Stimulated activated CD4-positive, alpha-beta T cell treated with anti-CD3 and anti-CD28 coated beads, Interleukin-1b, Interleukin-23, amount 100 ng/mL, for 1 hour (primary cell): ENCODE data around the gene ZNF2.

Experiments used
- DNase-seq, 2 donors: peaks; one replicate each; pipeline ENCODE4 v3.0.0-alpha.2; 2020; ENCODE audit warnings: low read depth in 2 of 2

Gene ZNF2

GRCh38 chr2:95206096-95206495, 40.5 kb downstream of the ZNF2 start:
- DNase-seq = no peak

DNA sequence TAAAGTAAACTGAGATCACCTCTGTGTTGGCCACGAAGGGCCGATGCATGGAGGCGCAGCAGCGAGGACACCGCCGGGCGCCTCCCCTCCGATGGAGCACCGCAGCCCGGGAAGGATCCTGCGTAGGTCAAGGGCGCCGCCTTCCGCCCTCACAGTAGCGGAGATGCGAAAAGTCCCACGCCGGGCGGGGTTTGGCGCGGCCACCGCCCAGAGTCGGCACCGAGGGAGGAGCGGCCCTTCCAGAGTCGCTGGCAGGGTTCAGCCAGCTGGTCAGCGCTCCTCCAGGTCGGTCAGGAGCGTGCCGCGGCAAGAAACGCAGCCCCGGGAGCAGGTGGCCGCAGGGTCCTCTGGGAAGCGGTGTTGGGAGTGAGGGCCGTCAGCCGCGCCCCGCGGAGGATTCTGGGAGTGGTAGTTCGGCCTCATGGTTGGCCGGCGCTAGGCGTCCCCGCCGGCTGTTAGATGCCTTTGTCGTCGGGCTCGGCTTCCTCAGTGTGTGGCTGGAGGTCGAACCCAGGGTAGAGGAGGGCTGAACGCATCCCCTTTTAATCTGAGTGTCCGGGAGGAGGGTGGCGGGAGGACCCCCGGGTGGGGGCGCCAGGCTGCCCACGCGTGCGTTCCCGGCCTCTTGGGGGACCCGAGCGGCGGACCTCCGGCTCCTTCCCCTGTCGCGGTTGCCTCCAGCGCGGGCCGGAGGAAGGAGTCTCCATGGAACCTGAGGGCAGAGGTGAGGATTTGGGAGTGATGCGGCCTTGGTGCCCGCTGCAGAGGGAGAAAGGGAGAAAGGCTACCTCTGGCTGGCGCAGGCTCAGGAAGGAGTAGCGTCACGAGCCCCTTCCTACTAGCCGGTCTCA, 41.7 kb downstream of the ZNF2 start, which contains the start of gene ZNF892:
Gene ZNF892 (plus strand): TSS at position 411 of the 851 bp plus-strand sequence. CDS start 295 bp downstream, at position 706.
- DNase-seq = peak; percentile 27 to 65

- no peak for DNase-seq
Measured at GRCh38 chr2:95208106-95208505, 42.5 kb downstream of the ZNF2 start.

DNA sequence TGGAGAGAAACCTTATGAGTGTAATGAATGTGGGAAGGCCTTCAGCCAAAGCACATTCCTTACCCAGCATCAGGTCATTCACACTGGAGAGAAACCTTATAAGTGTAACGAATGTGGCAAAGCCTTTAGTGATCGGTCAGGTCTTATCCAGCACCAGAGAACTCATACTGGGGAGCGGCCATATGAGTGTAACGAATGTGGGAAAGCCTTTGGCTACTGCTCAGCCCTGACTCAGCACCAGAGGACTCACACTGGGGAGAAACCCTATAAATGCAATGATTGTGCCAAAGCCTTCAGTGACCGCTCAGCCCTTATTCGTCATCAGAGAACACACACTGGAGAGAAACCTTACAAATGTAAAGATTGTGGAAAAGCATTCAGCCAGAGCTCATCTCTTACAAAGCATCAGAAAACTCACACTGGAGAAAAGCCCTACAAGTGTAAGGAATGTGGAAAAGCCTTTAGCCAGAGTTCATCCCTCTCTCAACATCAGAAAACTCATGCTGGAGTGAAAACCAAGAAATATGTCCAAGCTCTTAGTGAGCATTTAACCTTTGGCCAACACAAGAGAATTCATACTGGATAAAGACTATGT, 49.5 kb downstream of the ZNF2 start:
- no peak for DNase-seq

- no peak for DNase-seq
Measured at GRCh38 chr2:95220449-95220848, 54.8 kb downstream of the ZNF2 start.

DNA sequence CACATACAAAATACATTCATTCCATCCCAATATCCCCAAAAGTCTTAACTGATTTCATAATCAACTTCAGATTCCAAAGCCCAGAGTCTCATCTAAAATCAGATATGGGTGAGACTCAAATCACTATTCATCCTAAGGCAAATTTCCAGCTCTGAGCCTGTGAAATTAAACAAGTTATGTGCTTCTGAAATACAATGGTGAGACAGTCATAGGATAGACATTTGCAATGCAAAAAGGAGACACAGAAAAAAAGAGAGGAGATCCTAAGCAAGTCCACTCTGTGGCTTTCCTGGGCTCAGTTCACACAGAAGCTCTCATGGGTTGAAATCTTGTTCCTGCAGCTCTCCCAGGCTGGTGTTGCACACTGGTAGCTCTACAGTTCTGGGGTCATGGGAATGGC, 60.0 kb downstream of the ZNF2 start:
- DNase-seq = no peak

DNA sequence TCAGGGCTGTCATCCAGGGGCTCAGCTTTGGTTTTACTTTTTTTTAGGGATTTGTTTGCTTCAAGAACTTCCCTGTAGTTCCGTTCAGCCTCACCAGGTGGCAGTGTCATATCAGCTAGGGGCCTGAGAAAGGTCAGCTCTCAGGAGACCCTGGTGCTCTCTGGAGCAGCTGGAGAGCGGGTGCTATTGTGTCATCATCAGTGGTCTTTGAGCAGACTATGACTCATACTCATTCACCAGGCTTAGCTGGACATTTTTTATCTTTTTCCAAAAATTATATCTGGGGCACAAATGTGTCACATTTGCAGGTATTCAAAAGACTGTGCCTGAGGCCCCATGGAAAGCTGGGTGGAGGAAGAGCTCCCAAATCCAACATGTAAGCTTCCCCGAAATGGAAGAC, 66.1 kb downstream of the ZNF2 start:
- no peak for DNase-seq

GRCh38 chr2:95232232-95232631, 66.6 kb downstream of the ZNF2 start:
- DNase-seq = no peak
